ENCODE measurements around the gene POLR2L.

DNA sequence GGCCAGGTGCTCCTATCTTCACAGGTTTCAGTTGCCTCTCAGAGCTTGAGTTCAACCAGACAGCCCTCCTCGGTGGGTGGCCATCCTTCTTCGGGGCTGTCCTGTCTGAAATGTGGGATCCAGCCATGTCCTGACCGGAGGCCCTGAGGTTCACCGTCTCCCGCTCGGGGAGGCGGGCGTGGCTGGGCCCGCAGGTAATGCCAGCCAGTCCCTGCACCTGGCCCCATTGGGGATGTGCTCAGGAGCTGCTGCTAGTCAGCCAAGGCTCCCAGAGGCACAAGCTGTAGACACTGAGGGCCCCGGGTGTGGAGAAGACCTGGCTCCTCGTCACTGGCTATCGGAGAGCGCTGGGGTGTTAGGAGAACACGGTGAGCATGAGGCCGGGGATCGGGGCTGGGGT is 32.9 kb upstream of the POLR2L start:
- TF ChIP-seq, protein P1, sequence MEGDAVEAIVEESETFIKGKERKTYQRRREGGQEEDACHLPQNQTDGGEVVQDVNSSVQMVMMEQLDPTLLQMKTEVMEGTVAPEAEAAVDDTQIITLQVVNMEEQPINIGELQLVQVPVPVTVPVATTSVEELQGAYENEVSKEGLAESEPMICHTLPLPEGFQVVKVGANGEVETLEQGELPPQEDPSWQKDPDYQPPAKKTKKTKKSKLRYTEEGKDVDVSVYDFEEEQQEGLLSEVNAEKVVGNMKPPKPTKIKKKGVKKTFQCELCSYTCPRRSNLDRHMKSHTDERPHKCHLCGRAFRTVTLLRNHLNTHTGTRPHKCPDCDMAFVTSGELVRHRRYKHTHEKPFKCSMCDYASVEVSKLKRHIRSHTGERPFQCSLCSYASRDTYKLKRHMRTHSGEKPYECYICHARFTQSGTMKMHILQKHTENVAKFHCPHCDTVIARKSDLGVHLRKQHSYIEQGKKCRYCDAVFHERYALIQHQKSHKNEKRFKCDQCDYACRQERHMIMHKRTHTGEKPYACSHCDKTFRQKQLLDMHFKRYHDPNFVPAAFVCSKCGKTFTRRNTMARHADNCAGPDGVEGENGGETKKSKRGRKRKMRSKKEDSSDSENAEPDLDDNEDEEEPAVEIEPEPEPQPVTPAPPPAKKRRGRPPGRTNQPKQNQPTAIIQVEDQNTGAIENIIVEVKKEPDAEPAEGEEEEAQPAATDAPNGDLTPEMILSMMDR (IDR thresholded peaks at IDR 0.05) = no peak
- TF ChIP-seq POLR2A (IDR thresholded peaks at IDR 0.05) = no peak

Data from uterus (tissue), 2 donors.